Neural cell (in vitro differentiated cells): Measurements from ENCODE around the gene SP140L.

Experiments used
- SMC3 ChIP-seq: fragments of 450-650 bp; conservative IDR thresholded peaks from 2 replicates; pipeline ENCODE4 v1.6.1; 2014; ENCODE audit warnings: antibody characterized with exemption, mild to moderate bottlenecking, moderate library complexity; ENCODE audit not compliant: poor library complexity
- TF ChIP-seq, protein P1 (sequence below): fragments of 450-650 bp; IDR thresholded peaks from 2 replicates; pipeline ENCODE4 v1.5.1; 2014; ENCODE audit warnings: antibody characterized with exemption, mild to moderate bottlenecking, moderate library complexity; ENCODE audit not compliant: poor library complexity, severe bottlenecking

DNA sequence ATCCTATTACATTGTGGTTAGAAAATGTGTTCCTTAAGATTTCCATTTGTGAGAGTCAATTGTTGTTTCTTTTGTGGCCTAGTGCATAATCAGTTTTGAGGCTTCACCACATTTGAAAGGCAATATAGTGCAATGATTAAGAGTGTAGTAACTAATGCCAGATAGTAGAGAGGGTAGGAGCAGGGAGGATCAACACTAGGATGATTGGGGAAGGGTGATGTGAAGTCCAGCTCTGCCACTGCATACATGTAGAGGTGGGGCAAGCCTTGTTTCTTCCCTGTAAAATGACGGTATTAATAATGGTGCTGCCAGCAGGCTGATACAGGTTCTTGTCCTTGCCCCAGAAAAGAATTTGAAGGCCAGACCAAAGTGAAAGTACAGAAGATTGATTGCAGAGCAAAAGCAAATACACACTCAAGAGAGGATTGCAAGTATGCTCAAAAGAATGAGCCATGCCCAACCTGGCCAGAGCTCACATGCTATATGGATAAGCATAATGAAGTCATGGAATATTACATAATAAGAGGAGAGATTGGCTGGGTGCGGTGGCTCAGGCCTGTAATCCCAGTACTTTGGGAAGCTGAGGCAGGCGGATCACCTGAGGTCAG is 97.0 kb downstream of the SP140L start:
- TF ChIP-seq, protein P1, sequence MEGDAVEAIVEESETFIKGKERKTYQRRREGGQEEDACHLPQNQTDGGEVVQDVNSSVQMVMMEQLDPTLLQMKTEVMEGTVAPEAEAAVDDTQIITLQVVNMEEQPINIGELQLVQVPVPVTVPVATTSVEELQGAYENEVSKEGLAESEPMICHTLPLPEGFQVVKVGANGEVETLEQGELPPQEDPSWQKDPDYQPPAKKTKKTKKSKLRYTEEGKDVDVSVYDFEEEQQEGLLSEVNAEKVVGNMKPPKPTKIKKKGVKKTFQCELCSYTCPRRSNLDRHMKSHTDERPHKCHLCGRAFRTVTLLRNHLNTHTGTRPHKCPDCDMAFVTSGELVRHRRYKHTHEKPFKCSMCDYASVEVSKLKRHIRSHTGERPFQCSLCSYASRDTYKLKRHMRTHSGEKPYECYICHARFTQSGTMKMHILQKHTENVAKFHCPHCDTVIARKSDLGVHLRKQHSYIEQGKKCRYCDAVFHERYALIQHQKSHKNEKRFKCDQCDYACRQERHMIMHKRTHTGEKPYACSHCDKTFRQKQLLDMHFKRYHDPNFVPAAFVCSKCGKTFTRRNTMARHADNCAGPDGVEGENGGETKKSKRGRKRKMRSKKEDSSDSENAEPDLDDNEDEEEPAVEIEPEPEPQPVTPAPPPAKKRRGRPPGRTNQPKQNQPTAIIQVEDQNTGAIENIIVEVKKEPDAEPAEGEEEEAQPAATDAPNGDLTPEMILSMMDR = no peak
- TF ChIP-seq SMC3 = no peak
